Measurements from ENCODE around the gene NRP1.

DNA sequence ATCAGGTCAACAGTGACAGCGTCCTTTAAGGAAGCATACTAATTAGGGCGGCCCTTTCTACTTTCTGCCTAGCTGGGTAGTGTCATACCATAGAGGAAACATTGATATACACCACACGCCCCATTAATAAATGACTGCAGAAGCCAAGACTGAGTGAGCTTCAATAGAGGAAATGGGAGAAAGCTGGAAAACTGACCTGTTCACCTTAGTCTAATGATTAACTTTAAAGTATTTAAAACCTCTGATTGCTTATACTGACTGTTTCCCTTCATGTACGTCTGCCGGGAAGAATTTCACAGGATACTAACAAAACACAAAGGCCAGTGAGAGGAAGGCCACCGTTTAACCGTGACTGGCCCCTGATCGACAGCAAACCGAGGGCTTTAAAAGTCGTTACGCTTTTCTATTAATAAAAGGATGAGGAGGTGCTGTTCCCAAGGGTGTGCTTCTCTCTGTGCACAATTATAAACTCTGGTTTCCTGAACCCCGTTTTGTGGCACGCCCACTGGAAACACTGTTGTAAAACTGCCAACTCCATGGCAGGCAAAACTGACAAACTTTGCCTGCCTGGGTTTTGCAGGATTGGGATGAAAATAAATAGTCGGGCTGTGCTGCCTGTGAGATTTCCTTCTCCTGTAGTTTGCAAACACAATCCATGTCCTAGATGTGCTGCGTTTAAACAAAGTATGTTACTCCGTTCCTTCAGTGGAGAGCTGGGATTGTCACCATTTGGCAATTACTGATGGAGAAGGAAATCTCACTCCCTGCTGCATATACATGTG is 137.6 kb downstream of the NRP1 start:
- TF ChIP-seq, protein P1, sequence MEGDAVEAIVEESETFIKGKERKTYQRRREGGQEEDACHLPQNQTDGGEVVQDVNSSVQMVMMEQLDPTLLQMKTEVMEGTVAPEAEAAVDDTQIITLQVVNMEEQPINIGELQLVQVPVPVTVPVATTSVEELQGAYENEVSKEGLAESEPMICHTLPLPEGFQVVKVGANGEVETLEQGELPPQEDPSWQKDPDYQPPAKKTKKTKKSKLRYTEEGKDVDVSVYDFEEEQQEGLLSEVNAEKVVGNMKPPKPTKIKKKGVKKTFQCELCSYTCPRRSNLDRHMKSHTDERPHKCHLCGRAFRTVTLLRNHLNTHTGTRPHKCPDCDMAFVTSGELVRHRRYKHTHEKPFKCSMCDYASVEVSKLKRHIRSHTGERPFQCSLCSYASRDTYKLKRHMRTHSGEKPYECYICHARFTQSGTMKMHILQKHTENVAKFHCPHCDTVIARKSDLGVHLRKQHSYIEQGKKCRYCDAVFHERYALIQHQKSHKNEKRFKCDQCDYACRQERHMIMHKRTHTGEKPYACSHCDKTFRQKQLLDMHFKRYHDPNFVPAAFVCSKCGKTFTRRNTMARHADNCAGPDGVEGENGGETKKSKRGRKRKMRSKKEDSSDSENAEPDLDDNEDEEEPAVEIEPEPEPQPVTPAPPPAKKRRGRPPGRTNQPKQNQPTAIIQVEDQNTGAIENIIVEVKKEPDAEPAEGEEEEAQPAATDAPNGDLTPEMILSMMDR (IDR thresholded peaks at IDR 0.05; ENCODE audit: low read length), result no peak
- TF ChIP-seq EZH2phosphoT487 (IDR thresholded peaks at IDR 0.05; ENCODE audit: low read length) (no peak), EZH2 (optimal IDR thresholded peaks at IDR 0.05; ENCODE audit: low read depth, low read length) (no peak)
